HG03064 (cell line): ENCODE data around the gene PACSIN1.

ENCODE experiments used
- ATAC-seq: cut with Tn5 transposase; IDR thresholded peaks from one replicate; pipeline ENCODE4 v1.9.1; 2021; ENCODE audit warnings: low read depth; ENCODE audit not compliant: unreplicated experiment

The PACSIN1 gene

GRCh38 chr6:34540222-34540621 lies 74.3 kb downstream of the PACSIN1 start:
- no peak for ATAC-seq

DNA sequence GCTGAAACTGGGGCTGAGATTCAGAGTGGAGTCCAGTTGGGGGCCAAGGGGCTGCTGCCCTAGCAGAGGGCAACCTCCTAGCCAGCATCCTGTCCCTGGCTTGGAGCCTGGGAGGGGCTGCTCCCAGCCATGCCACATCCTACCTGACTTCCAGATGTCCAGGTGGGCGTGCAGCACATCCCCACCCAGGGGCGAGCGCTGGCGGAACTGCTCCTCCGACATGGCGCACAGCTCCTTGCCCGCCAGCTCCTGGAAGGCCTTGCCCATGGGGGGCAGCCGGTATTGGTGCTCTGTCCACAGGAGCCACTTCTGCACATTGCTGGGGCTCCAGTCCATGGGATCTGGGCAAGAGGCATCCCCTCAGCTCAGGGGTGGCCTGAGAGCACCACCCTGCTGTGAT lies 75.0 kb downstream of the PACSIN1 start:
- ATAC-seq: no peak

DNA sequence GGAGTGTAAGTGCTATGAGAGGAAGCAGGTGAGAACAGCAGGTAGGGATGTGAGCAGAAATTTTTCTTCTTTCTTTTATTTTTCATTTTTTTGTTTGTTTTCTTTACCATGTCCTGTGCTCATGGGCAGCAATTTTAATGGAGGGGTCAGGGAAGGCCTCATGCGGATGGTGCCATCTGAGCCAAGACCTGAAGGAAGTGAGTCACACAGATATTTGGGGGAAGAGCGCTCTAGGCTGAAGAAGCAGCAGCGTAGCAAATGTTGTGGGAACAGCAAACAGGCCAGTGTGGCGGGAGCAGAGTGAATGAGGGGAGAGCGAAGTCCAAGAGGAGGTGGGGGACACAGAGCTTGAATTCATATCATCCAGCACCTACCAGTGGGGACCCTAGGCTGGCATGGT lies 77.5 kb downstream of the PACSIN1 start:
- no peak for ATAC-seq

- no peak for ATAC-seq
Measured at GRCh38 chr6:34544052-34544604, 78.3 kb downstream of the PACSIN1 start.

DNA sequence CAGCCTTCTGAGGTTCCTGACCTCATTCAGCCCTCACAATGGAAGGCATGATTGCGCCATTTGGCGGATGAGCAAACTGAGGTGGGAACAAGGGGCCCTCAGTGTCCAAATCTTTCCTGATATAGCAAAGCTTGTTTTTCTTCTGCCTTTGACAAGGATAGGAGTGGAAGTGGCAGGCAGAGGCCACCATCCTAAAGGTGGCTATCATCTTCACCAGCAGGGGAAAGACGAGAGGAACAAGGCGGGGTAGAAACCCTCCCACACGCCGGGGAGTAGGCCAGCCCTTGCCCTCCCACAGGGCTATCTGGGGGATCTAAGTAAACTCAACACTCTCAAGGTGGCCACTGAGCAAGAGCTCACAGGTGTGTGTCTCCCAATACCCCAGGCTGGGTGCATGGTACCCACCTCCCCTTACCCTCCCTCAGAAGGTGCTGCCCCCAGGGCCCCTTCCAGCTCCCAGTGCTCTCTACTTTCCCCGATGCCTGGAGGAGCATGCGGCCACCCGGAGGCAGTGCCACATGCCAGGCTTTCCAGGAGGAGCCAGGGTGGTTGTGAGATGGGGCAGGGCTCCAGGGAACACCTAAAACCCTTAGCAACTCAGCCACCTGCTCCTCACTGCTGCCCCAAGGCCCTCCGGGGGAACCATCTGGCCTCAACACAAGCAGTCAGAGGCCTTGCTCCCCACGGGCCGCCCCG lies 79.0 kb downstream of the PACSIN1 start:
- no peak for ATAC-seq

DNA sequence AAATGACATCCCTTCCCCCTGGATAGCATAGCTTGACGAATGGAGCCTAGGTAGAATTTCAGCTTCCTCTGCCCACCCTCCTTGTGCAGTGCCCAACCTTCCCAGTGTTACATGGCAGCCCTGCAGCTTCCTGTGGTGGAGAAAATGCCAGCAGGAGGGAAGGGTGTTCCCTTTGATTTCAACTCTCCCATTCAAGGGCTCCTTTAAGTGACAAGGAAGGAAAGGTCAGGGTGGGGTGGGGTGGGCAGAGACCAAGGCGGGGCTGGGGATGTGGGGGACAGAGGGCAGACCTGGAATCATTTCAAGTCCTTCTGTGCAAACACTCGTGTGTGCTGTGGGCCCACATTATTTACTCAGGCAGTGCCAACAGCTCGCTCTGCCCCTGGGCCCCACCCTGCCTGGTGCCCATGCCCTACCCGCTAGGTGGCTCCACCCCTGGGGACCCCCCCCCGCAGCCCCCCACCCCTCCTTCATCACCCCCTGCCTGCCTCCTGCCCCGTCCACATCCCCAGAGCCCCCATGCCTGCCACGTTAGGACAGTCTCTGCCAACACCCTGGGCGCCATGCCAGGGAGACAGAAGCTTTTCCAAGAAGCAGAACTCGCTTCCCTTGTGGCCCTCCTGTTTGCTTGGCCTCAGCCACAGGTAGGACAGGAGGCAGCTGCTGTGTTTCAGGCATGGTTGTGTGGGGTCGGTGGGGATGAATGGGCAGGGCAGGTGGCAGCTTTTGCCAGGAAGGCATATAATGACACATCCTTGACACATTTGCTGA lies 80.9 kb downstream of the PACSIN1 start:
- no peak for ATAC-seq

GRCh38 chr6:34547701-34548644 lies 82.1 kb downstream of the PACSIN1 start:
- ATAC-seq: no peak

GRCh38 chr6:34549026-34549803 lies 83.3 kb downstream of the PACSIN1 start:
- ATAC-seq: no peak

DNA sequence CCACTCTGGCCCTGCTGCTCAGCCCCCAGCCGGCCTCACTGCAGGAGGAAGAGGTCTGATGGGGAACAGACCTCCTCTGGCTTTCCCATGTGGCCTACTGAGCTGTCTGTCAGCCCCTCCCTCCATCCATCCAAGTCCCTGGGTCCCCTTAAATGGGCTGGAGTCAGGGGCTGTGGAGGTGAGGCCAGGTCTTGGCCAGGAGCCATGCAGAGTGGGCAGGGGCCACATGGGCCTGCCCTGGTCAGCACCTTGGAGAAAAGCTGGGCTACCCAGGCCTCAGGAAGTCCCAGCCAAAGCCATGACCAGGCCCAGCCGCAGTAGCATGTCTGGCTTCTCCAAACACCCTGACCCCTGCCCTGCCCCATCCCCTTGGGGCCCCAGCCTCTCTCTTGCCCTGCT lies 83.9 kb downstream of the PACSIN1 start:
- no peak for ATAC-seq

DNA sequence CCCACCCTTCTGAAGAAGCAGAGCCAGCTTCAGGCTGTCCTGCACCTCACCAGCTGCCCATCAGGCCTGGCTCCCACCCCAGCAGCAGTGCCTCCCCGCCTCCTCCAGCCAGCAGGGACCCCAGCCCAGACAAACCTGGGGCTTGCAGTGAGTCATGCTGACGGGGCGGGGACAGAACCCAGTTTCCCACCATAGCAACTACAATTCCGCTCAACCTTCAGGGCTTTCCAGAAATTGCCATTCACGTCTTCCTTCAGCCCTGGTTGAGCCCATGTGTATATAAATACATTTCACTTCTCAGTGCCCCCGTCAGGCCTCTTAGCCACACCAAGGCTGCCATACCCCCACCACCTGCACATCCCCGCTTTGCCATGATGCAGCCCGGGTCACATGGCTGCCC lies 85.8 kb downstream of the PACSIN1 start:
- ATAC-seq: no peak

GRCh38 chr6:34552620-34553019 lies 86.7 kb downstream of the PACSIN1 start:
- ATAC-seq: no peak

DNA sequence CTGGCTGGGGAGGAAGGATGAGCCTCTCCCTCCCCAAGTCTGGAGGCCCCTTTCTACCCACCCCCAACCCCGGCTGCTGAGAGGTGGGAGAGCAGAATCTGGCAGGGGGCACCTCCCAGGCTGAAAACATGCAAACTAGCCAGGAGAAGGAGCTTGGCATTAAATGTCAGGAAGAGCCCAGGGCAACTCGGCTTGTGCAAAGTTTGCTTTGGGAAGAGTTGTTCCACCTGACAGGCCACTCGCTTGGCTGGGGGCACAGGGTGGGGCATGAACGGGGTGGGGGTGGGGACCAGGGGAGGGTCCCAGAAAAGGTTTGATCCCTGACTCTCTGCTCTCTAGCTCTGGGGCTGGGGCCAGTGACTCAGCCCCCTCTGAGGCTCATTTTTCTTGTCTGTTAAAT lies 87.3 kb downstream of the PACSIN1 start:
- no peak for ATAC-seq

- ATAC-seq: no peak
Measured at GRCh38 chr6:34553750-34554149, 87.9 kb downstream of the PACSIN1 start.

GRCh38 chr6:34554291-34555006 lies 88.6 kb downstream of the PACSIN1 start:
- no peak for ATAC-seq

DNA sequence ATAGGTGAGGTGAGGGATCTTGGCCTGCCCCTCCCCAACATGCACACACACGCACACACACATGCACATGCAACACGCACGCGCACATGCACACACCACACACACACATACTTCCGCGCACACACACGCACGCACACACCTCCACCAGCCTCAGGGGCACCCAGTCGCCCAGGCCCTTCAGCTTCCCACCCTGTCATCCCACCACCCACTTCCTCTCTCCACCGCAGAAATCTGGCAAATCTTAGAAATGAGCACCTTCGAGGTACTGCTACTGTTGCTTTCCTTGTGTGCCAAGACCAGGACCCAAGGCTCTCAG lies 89.1 kb downstream of the PACSIN1 start:
- no peak for ATAC-seq

GRCh38 chr6:34555328-34555727 lies 89.5 kb downstream of the PACSIN1 start:
- ATAC-seq: no peak

DNA sequence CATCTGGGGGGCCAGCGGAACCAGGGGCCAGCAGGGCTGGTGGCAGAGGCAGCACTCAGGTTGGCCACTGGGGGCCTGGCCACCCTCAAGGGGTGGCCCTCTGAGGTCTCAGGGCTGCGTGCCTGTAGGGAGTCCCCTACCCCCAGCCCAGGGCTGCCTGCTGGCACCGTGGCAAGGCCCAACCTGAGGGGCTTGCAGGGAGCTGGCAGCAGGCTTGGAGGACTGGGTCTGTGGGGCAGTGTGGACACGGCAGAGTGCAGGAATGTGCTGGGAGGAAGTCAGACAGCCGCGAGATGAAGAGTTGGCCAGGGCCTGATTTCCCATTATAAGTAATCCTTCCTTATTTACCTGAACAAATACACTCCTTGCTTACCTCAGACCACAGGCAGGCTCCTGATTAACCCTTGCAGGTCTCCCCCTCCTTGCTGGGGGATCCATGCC lies 90.2 kb downstream of the PACSIN1 start, which contains the start of gene SPDEF:
TSS of gene SPDEF (minus strand) at position 299 of the 441 bp plus-strand sequence. CDS start 11,874 bp downstream, outside the sequence.
- ATAC-seq: no peak

DNA sequence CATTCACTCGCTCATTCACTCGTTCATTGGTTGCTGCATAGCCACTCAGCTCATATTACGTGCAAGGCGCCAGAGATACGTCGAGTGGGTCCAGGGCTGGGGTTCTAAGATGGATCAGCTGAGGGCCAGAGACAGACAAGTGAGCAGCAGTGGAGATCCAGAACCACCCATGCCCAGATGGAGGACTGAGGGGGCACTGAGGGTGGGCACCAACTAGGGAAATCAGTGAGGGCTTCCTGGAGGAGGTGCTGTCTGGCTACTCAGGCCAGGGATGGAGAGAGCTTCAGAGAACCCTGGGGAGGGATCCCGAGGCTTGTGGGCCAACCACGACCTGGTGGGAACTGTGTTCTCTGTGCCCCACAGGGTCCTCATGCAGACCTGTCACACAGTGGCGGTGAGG lies 90.6 kb downstream of the PACSIN1 start:
- no peak for ATAC-seq

DNA sequence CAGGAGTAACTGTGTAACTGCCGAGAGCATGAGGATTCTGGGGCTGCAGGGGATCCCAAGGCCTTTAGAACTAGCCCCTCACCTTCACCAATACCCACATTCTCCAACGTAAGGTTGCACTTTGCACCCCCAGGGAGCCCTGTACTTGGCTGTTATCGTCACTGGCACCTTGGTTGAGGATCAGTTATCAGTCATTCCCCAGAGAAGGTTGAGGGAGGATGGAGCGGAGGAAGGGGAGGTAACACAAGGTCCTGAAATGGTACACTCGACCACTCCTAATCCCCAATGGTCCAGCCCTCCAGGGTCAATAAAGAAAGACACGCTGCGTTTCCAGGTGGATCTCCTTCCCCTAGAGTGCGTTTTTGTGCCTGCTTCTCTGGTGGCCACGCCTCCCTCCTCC lies 91.4 kb downstream of the PACSIN1 start:
- no peak for ATAC-seq
